Measurements from ENCODE around the gene RPS19BP1.

- no peak for TF ChIP-seq CTCF (IDR thresholded peaks at IDR 0.05)
- no peak for TF ChIP-seq POLR2A (IDR thresholded peaks at IDR 0.05)
These were observed 30.3 kb downstream of the RPS19BP1 start, which contains the start of gene MIEF1 for GRCh38 chr22:39502109-39502788.
